NT2/D1 (cell line): Measurements from ENCODE around the gene GATB.

Experiments used
- SUZ12 ChIP-seq: IDR thresholded peaks from 2 replicates; pipeline ENCODE4 v1.6.1; 2011; ENCODE audit not compliant: insufficient read length, insufficient read depth; ENCODE audit errors: extremely low read depth
- YY1 ChIP-seq: IDR thresholded peaks from 2 replicates; pipeline ENCODE4 v1.6.1; 2011; ENCODE audit not compliant: insufficient read length, insufficient read depth
- ZNF274 ChIP-seq: IDR thresholded peaks from 2 replicates; pipeline ENCODE4 v1.6.1; 2011; ENCODE audit warnings: mild to moderate bottlenecking, low read depth, low read length

DNA sequence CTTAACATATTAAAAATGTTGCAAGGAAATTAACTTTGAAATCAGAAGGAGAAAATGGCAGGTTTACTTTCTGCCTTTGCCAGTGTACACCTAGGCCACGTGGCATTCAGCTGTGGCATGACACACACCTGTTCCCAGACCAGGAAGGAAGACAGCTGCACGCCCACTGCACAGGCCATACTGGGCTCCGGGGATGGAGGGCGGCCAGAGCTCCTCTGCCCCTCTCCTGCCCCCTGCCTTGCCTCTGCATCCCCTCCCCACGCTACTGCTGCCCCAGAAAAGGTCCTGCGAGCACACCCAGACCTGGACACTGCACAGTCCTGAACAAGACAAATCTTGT, 68.4 kb downstream of the GATB start:
- TF ChIP-seq ZNF274 (no peak), YY1 (no peak), SUZ12 (no peak)
